Measurements from ENCODE around the gene GNL3.
"Not testable (repeated sequence)": the region's sequence is repeated elsewhere in the genome, so short reads cannot be mapped to it uniquely, and the experiment has no call there.

Gene GNL3

DNA sequence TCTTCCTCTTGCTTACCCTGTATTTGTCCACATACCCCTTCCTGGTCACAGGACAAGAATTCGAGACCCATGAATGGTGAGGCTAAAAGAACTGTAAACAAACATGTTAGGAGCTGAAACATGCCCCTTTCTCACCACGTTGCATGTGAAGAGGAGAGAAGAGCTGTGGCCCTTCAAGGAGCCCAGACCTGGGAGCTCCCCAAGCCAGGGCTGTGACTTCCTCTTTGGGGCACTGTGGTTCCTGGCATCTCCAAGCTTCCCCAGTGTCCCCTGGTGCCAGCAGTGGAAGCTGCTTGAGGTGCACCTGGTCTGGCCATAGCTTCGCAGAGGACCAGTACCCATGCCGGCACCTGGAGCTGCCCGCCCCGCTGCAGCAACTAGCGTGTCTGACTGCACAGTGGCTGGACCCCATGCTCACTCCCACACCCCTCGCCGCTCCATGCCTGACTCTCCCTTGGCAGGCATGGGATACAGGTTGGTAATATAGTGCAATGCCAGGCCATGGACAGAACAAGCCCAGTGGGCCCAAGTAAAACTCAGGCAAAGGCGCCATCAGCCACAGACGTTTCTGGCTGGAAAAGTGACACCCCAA, 30.0 kb downstream of the GNL3 start:
- no peak for DNase-seq (ENCODE audit: low read depth)
- H3K4me3 ChIP-seq (ENCODE audit: low read depth, low read length): no peak overlapping the region
- TF ChIP-seq, protein P1, sequence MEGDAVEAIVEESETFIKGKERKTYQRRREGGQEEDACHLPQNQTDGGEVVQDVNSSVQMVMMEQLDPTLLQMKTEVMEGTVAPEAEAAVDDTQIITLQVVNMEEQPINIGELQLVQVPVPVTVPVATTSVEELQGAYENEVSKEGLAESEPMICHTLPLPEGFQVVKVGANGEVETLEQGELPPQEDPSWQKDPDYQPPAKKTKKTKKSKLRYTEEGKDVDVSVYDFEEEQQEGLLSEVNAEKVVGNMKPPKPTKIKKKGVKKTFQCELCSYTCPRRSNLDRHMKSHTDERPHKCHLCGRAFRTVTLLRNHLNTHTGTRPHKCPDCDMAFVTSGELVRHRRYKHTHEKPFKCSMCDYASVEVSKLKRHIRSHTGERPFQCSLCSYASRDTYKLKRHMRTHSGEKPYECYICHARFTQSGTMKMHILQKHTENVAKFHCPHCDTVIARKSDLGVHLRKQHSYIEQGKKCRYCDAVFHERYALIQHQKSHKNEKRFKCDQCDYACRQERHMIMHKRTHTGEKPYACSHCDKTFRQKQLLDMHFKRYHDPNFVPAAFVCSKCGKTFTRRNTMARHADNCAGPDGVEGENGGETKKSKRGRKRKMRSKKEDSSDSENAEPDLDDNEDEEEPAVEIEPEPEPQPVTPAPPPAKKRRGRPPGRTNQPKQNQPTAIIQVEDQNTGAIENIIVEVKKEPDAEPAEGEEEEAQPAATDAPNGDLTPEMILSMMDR (conservative IDR thresholded peaks at IDR 0.05; ENCODE audit: low read depth, low read length): no peak

DNA sequence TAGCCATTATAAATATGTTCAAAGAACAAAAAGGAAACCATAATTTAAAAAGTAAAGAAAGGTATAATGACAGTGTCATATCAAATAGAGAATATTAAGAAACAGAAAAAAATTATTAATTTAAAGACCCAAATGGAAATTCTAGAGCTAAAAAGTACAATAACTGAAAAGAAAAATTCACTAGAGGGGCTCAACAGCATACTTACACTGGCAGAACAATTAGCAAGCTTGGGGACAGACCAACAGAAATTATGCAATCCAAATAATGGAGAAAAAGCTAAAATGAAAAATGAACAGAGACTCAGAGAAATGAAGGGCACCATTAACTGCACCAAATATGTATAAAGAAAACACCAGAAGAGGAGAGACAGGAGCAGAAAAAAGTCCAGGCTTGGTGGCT, 33.8 kb downstream of the GNL3 start:
- no peak for DNase-seq (ENCODE audit: low read depth)
- H3K4me3 ChIP-seq (ENCODE audit: low read depth, low read length): no peak overlapping the region
- TF ChIP-seq, protein P1 (conservative IDR thresholded peaks at IDR 0.05; ENCODE audit: low read depth, low read length): no peak

DNA sequence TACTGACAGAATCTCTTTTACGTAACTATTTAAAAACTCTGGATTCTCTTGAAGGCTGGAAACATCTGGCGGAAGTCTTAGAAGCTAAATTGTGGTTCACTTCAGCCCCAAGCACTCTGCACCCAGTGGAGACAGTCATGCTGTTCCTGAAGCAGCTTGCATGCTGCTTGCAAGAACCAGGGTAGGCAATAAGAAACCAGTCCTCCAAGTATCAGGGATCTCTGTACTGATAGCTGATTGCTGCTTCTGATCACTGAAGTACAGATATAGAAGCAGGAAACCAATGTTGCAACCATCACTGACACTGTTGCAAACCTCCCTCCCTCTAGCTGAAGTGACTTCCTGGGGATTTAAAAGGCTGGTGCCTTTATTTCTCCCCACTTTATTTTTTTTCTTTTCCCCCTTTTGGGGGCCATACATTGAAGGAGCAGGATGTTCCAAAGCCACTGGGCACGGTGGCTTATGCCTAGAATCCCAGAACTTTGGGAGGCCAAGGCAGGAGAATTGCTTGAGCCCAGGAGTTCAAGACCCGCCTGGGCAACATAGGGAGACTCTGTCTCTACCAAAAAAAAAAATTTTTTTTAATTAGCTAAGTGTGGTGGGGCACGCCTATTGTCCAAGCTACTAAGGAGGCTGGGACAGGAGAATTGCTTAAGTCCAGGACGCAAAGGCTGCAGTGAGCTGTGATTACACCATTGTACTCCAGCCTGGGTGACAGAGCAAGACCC, 35.3 kb downstream of the GNL3 start:
- TF ChIP-seq, protein P1 (conservative IDR thresholded peaks at IDR 0.05; ENCODE audit: low read depth, low read length): no peak
- peak; percentile 2 for DNase-seq (ENCODE audit: low read depth)
- no peak overlapping the region for H3K4me3 ChIP-seq (ENCODE audit: low read depth, low read length)

DNA sequence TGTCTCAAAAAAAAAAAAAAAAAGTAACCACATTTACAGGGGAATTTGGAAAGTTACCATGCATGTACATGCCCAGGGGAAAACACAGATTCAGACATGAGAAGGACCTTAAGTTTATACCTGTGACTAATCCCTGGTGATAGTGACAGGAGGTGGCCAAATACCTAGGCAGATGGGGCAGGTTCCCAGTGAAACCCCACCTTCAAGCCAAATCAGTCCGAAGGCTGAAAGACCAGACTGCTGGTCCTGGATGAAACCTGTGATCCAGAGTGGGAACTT, 35.8 kb downstream of the GNL3 start:
- no peak for DNase-seq (ENCODE audit: low read depth)
- TF ChIP-seq, protein P1 (conservative IDR thresholded peaks at IDR 0.05; ENCODE audit: low read depth, low read length): no peak

DNA sequence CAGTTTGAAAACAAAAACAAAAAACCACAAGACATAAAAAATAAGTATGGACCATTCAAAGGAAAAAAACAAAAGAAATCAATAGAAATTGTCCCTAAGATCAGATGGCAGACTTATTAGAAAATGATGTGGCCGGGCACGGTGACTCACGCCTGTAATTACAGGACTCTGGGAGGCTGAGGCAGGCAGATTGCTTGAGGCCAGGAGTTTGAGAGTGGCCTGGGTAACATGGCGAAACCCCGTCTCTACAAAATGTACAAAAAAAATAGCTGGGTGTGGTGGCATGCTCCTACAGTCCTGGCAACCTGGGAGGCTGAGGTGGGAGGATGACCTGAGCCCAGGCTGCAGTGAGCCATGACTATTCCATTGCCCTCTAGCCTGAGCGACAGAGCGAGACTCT, 36.7 kb downstream of the GNL3 start:
- TF ChIP-seq, protein P1 (conservative IDR thresholded peaks at IDR 0.05; ENCODE audit: low read depth, low read length): no peak
- no peak for DNase-seq (ENCODE audit: low read depth)
- H3K4me3 ChIP-seq (ENCODE audit: low read depth, low read length): no peak overlapping the region

More for the DNA sequence above, 35.8 kb downstream of the GNL3 start:
- H3K4me3 ChIP-seq (ENCODE audit: low read depth, low read length): no peak overlapping the region

DNA sequence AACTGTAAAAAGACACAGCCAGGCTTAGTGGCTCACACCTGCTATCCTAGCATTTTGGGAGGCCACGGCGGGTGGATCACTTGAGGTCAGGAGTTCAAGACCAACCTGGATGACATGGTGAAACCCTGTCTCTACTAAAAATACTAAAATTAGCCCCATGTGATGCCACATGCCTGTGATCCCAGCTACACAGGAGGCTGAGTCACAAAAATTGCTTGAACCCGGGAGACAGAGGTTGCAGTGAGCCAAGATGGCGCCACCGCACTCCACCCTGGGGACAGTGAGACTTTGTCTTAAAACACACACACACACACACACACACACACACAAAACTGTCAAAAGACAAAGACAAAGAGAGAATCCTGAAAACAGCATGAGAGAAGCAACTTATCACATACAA, 38.1 kb downstream of the GNL3 start:
- TF ChIP-seq, protein P1 (conservative IDR thresholded peaks at IDR 0.05; ENCODE audit: low read depth, low read length): no peak

DNA sequence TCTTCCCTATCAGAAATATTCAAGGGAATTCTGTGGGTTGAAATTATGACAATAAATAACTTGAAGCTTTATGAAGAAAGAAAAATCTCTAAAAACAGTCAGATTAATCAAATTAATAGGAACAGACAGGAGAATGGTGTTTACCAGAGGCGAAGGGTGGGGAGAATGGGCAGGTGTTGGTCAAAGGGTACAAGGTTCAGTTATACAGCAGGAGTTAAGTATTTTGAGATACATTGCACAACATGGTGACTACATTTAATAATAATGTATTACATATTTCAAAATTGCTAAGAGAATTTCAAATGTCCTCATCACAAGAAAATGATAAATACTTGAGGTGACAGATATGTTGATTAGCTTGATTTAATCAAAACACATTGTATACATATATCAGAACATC, 38.7 kb downstream of the GNL3 start:
- no peak overlapping the region for H3K4me3 ChIP-seq (ENCODE audit: low read depth, low read length)
- no peak for DNase-seq (ENCODE audit: low read depth)
- TF ChIP-seq, protein P1 (conservative IDR thresholded peaks at IDR 0.05; ENCODE audit: low read depth, low read length): no peak

More for the DNA sequence above, 38.1 kb downstream of the GNL3 start:
- no peak overlapping the region for H3K4me3 ChIP-seq (ENCODE audit: low read depth, low read length)
- DNase-seq (ENCODE audit: low read depth): no peak

DNA sequence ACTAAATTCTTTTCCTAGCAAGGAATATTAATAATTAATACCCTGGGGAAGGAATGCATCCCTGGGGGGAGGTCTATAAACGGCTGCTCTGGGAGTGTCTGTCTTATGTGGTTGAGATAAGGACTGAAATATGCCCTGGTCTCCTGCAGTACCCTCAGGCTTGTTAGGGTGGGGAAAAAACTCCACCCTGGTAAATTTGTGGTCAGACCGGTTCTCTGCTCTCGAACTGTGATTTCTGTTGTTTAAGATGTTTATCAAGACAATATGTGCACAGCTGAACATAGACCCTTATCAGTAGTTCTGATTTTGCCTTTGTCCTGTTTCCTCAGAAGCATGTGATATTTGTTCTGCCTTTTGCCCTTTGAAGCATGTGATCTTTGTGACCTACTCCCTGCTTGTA, 42.9 kb downstream of the GNL3 start:
- DNase-seq (ENCODE audit: low read depth): not testable (repeated sequence)

More for the DNA sequence above, 42.9 kb downstream of the GNL3 start:
- H3K4me3 ChIP-seq (ENCODE audit: low read depth, low read length): not testable (repeated sequence)

Measured in choroid plexus epithelial cell (primary cell).